HG03354 (cell line): Measurements from ENCODE around the gene CACNA1A.

Experiments used
- ATAC-seq: cut with Tn5 transposase; IDR thresholded peaks from one replicate; pipeline ENCODE4 v1.9.1; 2021; ENCODE audit warnings: mild to moderate bottlenecking; ENCODE audit not compliant: unreplicated experiment, poor library complexity, severe bottlenecking

Gene CACNA1A

DNA sequence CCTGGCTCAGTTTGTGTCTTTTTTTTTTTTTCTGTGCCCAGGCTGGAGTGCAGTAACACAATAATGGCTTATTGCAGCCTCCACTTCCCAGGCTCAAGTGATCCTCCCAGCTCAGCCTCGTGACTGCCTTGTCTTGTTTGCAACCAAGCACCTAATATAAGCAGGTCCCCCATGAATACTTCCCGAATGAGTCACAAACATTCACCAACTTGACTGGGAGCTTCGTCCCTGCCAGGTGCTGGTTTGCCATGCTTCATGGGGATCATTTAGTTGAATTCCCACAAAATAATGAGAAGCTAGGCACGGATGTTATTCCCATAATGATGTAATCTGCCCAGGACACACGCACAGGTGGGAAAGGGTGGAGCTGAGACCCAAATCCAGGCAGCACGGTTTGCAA, 176.5 kb downstream of the CACNA1A start:
- ATAC-seq, result no peak

- no peak for ATAC-seq
Observed at GRCh38 chr19:13328241-13328640, 178.0 kb downstream of the CACNA1A start.

DNA sequence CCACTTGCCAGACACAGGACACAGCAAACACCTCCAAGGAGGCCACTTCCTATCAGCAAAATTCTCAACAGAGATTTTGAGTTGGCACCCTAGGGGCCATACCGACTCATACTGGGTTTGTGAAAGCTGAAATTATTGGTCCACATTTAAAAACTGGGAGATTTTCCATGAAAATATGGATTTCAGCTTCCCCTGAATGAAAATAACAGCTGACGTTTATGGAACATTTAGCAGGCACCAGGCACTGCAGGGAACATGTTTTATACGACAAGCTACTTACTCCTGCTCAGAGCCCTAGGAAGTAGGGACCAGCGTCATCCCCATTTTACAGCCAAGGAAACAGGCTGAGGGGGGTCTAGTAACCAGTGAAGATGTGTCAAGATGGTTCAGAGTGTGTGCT, 186.8 kb downstream of the CACNA1A start:
- ATAC-seq, result no peak

DNA sequence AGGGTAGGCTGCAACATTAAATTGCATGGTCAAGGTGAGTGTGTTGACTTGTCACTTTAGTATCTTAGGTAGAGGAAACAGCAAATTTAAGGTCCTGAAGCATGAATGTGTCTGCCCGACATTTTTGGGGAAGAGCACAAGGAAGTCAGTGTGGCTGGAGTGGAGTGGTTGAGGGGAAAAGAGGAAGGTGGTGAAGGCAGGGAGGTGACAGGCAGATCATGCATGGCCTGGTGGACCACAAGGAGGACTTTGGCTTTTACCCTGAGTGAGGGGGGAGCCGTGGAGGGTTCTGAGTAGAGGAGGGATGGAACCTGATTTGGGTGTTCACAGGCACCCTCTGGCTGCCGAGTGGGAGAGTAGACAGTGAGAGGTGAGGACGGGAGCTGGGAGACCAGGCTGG, 188.1 kb downstream of the CACNA1A start:
- no peak for ATAC-seq

DNA sequence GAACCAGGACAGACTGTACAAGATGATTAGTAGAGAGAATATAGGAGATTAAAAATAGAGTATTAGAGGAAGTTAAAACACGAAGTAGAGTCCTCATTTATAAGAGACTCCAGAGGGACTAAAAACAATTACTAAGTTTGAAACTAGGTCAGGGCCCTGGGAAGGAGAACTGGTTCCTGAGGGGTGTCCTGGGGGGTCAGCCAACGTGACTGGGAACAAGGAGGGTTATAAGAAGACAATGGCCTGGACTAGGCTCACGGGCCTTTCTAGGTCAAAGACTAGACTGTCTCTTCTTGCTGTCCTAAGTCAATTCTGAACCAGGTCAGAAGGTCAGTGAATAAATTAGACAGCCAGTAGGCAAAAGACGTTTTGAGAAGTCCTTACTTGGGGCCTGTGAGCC, 190.8 kb downstream of the CACNA1A start:
- no peak for ATAC-seq

DNA sequence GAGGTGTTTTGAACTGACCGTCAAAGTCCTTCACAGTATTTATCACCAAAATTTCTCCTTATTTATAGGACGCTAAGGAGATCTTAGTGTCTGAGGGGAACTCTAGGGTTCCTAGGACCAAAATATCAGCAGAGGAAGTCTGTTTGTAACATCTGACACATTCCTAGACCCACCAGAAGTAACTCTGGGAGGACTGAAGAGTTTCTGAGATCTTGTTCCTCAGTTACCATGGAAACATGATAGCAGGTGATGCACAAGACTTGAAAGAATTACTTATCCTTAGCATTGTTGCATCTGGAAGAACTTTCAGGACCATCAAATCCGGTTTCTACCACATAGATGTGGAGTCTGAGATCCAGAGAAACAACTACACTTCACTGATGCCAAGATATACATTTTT, 191.5 kb downstream of the CACNA1A start:
- ATAC-seq, result no peak

GRCh38 chr19:13313875-13314274, 192.4 kb downstream of the CACNA1A start:
- no peak for ATAC-seq

GRCh38 chr19:13309864-13310263, 196.4 kb downstream of the CACNA1A start:
- ATAC-seq, result no peak

DNA sequence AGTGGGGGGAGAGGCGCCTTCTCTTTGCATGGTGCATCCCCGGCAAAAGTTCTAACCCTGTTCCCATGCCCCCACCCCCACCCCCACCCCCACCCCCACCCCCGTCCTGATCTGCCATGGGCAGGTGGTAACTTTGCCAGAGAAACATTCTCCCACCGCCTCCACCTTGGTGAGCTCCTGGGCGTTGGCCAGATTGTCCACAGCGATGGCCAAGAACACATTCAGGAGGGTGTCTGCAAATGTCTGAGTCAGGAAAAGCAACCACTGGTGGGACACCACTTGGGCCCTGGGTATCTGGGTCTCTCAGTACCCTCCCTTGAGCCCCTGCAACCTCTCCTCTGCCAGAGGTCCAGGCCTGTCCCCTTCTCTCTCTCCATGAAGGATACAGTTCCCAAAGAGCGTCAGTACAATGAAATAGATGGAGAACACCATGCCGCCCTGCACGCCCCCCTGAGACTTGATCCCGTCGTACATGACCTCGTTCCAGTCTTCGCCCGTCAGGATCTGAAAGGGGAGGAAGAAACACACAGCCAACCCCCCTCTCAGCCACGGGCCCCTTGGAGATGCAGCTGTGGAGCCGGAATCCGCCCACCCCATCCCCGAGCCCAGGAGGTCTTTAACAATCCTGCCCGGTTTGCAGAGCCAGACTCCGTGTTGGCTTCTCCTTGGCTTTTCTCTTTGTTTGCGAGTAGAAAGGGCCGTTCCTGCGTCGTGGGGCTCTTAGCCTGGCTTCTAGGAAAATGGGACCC, 202.7 kb downstream of the CACNA1A start:
- no peak for ATAC-seq

DNA sequence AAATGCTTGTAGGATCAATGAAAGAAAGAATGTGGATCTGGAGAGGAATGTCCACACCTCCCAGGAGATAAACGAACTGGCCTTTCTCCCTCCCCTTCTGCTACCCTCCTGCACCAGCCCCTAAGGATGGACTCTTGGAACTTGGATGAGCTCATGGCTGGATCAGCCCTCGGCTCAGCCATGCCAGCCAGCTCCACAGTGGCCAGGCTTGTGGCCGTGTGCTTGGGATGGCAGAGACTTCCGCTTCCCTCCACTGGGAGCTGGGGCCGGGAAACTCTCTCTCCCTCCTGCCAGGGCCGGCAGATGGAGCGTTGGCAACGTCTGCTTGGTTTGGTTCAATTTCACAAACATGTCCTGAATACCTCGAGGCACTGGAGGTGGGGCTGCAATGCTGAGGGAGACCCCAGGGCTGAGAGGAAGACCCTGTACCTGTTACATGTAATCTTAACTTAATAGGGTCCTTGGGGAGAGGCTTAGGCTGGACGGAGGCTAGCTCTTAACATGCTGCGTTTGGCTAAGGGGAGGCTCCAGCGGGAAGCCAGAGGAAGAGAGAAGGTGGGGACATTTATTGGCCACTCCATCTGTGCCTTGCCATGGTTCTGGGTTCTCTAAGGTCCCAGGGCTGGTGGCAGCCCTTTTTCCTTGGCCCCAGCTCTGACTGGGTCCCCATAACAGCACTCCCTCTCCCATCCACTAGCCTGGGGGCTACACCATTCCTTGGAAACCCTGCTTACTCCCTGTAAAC, 203.6 kb downstream of the CACNA1A start:
- ATAC-seq, result no peak

- ATAC-seq, result no peak
Observed at GRCh38 chr19:13301627-13302334, 204.5 kb downstream of the CACNA1A start.

DNA sequence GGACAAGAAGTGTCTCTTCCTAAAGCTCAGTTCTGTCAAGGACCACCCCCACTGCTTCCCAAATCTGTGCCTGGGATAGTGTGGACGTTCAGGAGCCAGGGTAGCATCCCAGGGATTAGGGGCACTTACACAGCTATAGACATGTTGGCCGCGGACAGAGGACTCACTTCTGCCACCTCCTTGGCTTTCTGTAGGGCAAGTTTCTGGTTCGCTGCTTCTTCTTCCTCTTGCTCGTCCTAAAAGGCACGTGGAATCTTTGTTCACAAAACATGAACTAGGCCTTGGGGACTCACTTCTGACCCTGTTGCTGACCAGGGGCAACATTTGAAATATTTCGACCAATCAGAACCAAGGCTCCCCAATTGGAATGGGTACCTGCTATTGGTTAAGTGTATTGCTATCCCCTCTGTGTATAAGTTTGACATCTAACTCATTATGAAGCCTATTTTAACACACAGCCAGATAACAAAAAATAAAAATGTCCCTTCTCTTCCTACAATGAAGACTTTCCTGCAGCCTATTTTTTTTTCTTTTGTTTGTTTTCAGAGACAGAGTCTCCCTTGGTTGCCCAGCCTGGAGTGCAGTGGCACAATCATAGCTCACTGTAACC, 205.8 kb downstream of the CACNA1A start:
- ATAC-seq, result no peak

DNA sequence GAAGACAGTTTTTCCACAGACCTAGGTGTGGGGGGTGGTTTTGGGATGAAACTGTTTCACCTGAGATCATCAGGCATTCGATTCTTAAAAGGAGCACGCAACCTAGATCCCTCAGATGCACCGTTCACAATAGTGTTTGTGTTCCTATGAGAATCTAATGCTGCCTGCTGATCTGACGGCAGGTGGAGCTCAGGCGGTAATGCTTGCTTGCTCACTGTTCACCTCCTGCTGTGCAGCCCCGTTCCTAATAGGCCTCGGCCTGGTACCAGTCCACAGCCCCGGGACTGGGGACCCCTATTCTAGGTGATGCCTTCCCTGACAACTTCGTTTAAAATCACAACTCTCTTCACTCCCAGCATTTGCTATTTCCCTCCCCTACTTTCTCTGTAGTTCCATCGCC, 206.4 kb downstream of the CACNA1A start:
- ATAC-seq, result no peak

- ATAC-seq, result no peak
Observed at GRCh38 chr19:13298565-13299481, 207.5 kb downstream of the CACNA1A start.

GRCh38 chr19:13297023-13297422, 209.3 kb downstream of the CACNA1A start:
- no peak for ATAC-seq

DNA sequence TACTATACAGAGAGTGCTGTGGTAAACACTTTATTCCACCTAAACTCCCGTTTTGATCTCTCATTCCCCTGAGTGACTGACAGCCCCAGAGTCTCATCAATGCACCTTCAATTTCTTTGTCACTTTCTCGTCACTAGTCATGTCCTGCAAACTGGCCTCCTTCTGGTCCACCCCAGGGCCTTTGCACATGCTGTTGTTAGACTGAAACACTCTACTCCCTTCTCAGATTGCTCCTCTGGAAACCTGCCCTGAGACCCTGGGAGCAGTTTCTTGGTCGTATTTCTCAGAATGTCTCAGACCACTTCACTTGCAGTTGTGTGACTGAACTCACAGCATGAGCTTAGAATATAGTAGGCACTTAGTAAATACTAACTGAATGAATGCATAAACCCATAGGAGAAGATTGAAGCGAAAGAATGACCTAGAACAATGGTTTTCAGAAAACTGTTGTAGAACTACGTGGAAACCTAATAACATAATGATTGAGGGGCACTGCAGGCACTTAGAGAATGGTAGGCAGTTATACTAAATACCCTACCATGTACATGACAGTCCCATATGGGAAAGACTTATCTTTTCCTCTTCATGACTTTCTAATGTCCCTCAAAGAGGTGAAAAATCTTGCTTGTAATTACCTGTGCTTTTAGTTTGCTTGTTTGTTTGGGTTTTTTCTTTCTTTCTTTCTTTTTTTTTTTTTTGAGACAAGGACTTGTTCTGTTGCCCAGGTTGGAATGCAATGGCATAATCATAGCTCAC, 211.3 kb downstream of the CACNA1A start:
- ATAC-seq, result no peak

- ATAC-seq, result no peak
Observed at GRCh38 chr19:13291913-13292312, 214.4 kb downstream of the CACNA1A start.

GRCh38 chr19:13290741-13291140, 215.5 kb downstream of the CACNA1A start:
- ATAC-seq, result no peak

- no peak for ATAC-seq
Observed at GRCh38 chr19:13289295-13289694, 217.0 kb downstream of the CACNA1A start.
